HAP-1 (cell line): Measurements from ENCODE around the gene ZNF524.

Experiments
- DNase-seq, 2 experiments: peaks; one replicate each; pipeline ENCODE4 v3.0.0-alpha.2; 2016 to 2020; ENCODE audit warnings: low spot score in 2 of 2
- H3K27me3 ChIP-seq: fragments of 250-450 bp; sonication (Bioruptor Pico); 2 replicates; pipeline ENCODE4 v1.5.1; 2020; ENCODE audit warnings: low read depth, mild to moderate bottlenecking, moderate library complexity
- H3K36me3 ChIP-seq: fragments of 250-450 bp; sonication (Bioruptor Pico); replicated peaks from 2 replicates; pipeline ENCODE4 v1.5.1; 2020; ENCODE audit warnings: mild to moderate bottlenecking
- H3K4me1 ChIP-seq: fragments of 250-450 bp; sonication (Bioruptor Pico); 2 replicates; pipeline ENCODE4 v1.5.1; 2020; ENCODE audit warnings: mild to moderate bottlenecking
- H3K4me3 ChIP-seq: fragments of 250-450 bp; sonication (Bioruptor Pico); 2 replicates; pipeline ENCODE4 v1.5.1; 2020; ENCODE audit warnings: mild to moderate bottlenecking, moderate library complexity
- H3K9me3 ChIP-seq: fragments of 250-450 bp; sonication (Bioruptor Pico); 2 replicates; pipeline ENCODE4 v1.5.1; 2020; ENCODE audit warnings: mild to moderate bottlenecking, moderate library complexity
- in situ Hi-C: fragments of 300-500 bp; cut with MboI; formaldehyde crosslinking; loops from 3 replicates; pipeline ENCODE4 v1.14.3; 2020; ENCODE audit warnings: low sequenced_read_pairs, inconsistent platforms, mixed read lengths

The ZNF524 gene

DNA sequence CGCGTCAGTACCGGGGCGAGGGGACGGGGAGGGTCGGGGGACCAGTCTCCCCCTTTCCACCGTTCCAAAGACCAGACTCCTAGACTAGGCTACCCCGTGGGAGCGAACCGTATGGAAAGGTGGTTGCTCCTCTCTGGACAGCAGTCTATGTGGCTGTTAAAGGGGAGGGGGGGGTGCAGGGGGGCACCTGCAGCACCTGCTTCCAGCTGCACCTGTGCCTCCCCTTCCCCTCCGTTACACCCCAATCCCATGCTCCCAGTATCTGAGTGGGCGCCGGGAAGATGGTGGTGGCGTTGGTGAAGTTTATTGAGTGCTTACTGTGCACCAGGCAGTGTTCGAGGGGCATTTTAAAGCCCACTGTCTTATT lies 557 bp downstream of the ZNF524 start:
- Histone ChIP-seq H3K4me3 (peak overlapping the region; percentile 98), H3K36me3 (peaks cover 11% of the 10 kb centered on the region), H3K9me3 (no peaks in the 10 kb centered on the region), H3K27me3 (no peaks in the 10 kb centered on the region), H3K4me1 (peaks cover 17% of the 10 kb centered on the region)
- in situ Hi-C loops, result no loop called here
- DNase-seq, result no peak

DNA sequence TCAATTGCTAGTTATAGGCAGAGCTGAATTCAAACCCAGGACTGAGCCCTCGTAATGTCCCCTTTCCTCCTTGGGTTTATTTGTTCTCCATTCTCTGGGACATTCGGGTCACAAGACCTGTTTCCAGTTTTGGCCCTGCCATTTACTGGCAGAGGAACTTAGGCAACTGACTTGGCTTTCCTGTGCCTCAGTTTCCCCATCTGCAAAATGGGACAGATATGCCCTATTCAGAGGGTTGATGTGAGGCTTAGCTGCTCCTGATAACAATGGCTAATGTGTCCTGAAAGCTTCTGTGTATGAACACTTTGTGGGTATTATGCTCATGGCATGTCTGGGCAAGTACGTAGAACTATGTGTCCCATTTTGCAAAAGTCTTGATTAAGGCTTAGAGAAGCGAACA lies 996 bp downstream of the ZNF524 start:
- no peaks in the 10 kb centered on the region for H3K9me3 ChIP-seq
- in situ Hi-C loops, result no loop called here
- peaks cover 10% of the 10 kb centered on the region for H3K36me3 ChIP-seq
- DNase-seq, result peak in 1 of 2 experiments; percentile 28
- H3K27me3 ChIP-seq, result no peaks in the 10 kb centered on the region
- peak overlapping the region; percentile 98 for H3K4me3 ChIP-seq
- peaks cover 17% of the 10 kb centered on the region for H3K4me1 ChIP-seq

DNA sequence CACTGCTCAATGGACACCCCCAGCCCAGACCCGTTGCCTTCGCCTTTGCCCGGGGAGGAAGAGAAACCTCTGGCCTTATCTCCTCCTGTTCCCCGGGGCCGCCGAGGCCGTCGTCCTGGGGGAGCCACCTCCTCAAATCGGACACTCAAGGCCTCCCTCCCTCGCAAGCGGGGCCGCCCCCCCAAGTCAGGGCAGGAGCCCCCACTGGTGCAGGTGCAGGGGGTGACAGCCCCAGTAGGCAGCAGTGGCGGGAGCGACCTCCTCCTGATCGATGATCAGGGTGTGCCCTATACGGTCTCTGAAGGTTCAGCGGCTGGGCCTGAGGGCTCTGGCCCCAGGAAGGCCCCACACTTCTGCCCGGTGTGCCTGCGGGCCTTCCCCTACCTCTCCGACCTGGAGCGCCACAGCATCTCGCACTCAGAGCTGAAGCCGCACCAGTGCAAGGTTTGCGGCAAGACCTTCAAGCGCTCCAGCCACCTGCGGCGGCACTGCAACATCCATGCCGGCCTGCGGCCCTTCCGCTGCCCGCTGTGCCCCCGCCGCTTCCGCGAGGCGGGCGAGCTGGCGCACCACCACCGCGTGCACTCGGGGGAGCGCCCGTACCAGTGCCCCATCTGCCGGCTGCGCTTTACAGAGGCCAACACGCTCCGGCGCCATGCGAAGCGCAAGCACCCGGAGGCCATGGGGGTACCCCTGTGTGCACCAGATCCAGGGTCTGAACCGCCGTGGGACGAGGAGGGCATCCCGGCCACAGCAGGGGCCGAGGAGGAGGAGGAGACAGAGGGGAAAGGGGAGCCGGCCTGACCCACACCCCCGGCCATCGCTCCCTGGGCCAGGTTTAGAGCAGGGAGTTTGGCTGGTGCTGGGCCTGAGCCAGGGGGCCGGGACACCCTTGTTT lies 2.3 kb downstream of the ZNF524 start:
- in situ Hi-C loops, result no loop called here
- Histone ChIP-seq H3K36me3 (peaks cover 1% of the 10 kb centered on the region), H3K27me3 (no peaks in the 10 kb centered on the region), H3K9me3 (no peaks in the 10 kb centered on the region), H3K4me3 (no peak overlapping the region), H3K4me1 (peaks cover 17% of the 10 kb centered on the region)
- no peak for DNase-seq

DNA sequence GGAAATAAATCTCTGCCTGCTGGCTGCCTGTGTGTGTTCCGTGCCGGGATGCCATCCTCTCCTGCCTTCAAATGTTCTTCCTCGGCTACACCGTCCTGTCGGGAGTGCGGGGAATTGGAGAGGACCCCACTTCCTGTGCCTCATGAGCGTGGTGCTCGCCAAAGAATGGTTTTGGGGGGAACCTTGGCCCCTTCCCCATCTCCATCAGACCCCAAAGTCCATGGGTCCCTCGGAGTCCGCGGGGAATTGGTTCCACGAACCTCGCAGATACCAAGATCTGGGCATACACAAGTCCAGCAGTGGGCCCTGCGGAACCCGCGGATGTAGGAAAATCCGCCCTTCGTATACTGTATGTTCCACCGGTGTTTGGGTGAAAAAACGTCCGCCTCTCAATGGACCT lies 3.0 kb downstream of the ZNF524 start:
- Histone ChIP-seq H3K4me1 (peaks cover 17% of the 10 kb centered on the region), H3K4me3 (no peak overlapping the region), H3K27me3 (no peaks in the 10 kb centered on the region), H3K9me3 (no peaks in the 10 kb centered on the region), H3K36me3 (no peaks in the 10 kb centered on the region; the same call in none of the 2 replicates)
- DNase-seq, result no peak
- in situ Hi-C loops, result no loop called here

DNA sequence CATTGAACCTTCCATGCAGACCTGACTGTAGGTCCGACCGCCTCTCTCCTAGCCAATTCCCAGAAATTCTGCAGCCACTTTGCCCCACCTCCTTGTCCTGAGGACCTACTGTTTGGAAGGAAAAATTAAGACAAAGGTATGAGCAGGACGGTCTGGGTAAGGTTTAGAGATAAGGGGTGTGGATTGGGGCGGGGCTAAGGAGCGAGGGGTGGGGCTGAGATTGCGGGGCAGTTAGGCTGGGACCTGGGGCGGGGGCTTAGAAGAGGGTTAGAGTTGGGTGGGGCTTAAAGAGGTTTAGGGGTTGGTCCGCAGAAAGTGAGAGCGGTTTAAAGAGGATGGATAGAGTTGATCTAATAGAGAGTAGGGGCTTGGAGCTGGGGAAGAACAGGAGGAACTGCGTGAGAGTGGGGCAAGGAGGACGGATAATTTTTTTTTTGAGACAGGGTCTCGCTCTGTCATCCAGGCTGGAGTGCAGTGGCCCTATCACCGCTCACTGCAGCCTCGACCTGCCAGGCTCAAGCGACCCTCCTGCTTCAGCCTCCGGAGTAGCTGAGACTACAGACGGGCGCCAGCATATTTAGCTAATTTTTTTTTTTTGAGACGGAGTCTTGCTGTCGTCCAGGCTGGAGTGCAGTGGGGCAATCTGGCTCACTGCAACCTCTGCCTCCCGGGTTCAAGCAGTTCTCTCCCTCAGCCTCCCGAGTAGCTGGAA lies 3.6 kb downstream of the ZNF524 start:
- H3K9me3 ChIP-seq, result no peaks in the 10 kb centered on the region
- peaks cover 10% of the 10 kb centered on the region for H3K4me1 ChIP-seq
- in situ Hi-C loops, result no loop called here
- no peak for DNase-seq
- no peak overlapping the region for H3K4me3 ChIP-seq
- no peaks in the 10 kb centered on the region for H3K27me3 ChIP-seq
- no peaks in the 10 kb centered on the region; the same call in none of the 2 replicates for H3K36me3 ChIP-seq

DNA sequence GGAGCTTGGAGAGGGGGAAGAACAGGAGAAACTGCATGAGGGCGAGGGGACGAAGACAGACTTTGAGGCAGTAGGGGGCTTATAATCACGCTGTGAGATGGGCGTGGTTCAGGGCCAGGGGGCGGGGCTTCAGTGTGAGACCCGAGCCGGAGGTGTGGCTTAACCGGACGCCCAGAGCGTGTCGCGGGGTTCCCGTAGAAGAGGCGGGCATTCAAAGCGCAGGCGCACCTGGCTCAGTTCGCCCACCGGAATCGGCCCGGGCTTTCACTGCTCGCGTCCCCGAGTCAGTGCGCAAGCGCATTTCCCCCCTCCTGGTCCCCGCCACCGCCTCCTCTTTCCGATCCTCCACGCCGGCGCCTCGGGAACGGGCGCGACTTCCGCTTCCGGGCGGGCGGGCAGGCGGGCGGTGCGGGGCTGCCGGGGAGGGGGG lies 5.1 kb downstream of the ZNF524 start:
- peak overlapping the region; percentile 56 for H3K4me3 ChIP-seq
- in situ Hi-C loops, result no loop called here
- H3K36me3 ChIP-seq, result peaks cover 7% of the 10 kb centered on the region
- peaks cover 10% of the 10 kb centered on the region for H3K4me1 ChIP-seq
- H3K9me3 ChIP-seq, result no peaks in the 10 kb centered on the region
- DNase-seq, result peak; percentile 98 to 100
- no peaks in the 10 kb centered on the region for H3K27me3 ChIP-seq

DNA sequence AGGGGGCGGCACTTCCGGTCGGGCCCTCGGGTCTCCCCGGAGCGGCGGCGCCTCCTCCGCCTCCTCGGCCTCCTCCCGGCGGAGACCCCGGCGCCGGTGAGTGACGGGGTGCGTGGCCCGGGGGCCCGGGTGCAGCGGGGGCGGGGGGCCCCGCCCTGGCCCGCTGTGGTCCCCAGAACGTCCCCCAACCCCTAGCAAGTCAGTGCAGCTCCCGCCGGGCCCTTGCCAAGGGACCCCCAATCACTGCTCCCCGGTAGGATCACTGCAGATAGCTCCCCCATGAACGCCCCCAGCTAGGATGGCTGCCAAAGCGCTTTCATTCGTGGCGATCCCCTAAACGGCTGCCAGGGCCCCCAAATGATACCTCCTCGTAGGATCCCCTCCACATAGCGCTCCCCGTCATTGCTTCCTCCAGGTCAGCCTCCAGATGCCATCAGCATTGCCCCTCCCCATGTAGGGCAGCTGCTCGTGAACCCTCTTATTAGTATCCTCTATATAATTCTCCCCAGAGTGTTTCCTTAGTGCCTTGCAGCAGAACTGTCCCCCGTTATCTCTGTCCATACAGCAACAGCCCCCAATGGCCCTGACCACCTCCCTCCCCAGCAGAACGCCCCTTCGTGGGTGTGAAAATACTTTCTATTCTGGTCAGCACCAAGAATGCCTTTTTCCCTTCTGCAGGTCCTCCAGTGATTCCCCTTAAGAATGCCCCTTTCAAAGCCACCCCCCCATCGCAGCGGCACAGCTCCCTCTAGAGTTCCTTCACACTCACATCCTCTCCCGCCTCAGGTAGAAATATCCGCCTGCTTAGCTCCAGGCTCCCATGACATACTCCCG lies 5.8 kb downstream of the ZNF524 start, which contains the start of gene ZNF865:
TSS of gene ZNF865 (plus strand) at position 11 of the 834 bp plus-strand sequence. CDS start 7,972 bp downstream, outside the sequence.
- Histone ChIP-seq H3K4me3 (peak within 1 kb of the TSS; percentile 56), H3K36me3 (peaks cover 7% of the 10 kb centered on the region), H3K27me3 (no peaks in the 10 kb centered on the region), H3K9me3 (no peaks in the 10 kb centered on the region), H3K4me1 (peaks cover 8% of the 10 kb centered on the region)
- DNase-seq, result peak; percentile 90
- in situ Hi-C loops, result no loop called here

DNA sequence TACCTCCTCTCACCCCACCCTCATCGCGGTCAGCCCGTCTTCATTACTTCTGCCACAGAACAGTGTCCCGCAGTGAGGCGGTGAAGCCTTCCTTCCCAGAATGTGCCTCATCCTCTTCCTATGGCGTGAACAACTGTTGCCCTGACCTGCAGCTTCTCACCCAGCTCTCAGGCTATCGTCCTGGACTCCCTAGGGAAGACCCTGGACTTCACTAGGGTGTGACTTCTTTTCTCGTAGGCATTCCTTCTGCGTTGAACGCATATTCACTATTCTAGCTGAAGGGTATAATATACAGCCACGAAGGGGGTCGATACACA lies 6.3 kb downstream of the ZNF524 start:
- H3K4me3 ChIP-seq, result peak overlapping the region; percentile 56
- H3K4me1 ChIP-seq, result peaks cover 5% of the 10 kb centered on the region; the same call in 1 of the 2 replicates
- no peak for DNase-seq
- no peaks in the 10 kb centered on the region for H3K9me3 ChIP-seq
- H3K27me3 ChIP-seq, result no peaks in the 10 kb centered on the region
- in situ Hi-C loops, result no loop called here
- H3K36me3 ChIP-seq, result peaks cover 7% of the 10 kb centered on the region

DNA sequence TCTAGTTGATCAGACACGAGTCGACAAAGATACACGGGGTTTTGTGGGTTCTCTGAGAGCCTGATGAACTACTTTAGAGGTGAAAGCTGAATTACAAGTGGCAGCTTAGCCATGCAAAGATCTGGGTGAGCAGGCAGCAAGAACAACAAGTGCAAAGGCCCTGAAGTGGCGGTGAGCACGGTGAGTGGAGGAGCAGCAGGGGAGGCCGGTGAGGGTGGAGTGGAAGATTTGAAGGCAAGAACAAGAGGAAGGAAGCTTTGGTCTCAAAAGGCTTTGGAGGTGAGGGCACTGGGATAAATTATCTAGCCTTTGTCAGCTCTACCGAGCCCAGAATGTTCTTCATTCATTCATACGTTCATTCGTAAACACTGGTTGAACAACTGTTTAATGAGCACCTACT lies 6.7 kb downstream of the ZNF524 start:
- in situ Hi-C loops, result no loop called here
- peak overlapping the region; percentile 56; the same call in 1 of the 2 replicates for H3K4me3 ChIP-seq
- peaks cover 5% of the 10 kb centered on the region; the same call in 1 of the 2 replicates for H3K4me1 ChIP-seq
- H3K27me3 ChIP-seq, result no peaks in the 10 kb centered on the region
- peaks cover 7% of the 10 kb centered on the region for H3K36me3 ChIP-seq
- no peak for DNase-seq
- no peaks in the 10 kb centered on the region for H3K9me3 ChIP-seq

DNA sequence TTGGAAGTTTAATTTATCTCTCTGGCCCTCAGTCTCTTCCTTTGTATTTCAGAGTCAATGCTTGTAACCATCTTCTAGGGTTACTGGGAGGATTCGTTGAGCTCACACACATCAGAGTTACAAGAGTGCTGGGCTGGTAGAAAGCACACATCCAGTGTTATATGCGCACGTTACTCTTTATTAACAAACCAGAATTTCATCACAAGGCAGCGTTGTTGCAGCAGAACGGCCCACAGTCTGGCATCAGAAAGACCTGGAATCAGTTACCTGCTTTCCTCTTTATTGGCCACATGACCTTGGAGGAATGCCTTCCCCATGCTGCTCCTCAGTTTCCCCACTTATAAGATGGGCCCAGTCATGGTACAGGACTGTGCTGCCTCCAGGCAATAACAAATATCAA lies 9.2 kb downstream of the ZNF524 start:
- Histone ChIP-seq H3K9me3 (no peaks in the 10 kb centered on the region), H3K4me1 (peaks cover 5% of the 10 kb centered on the region; the same call in 1 of the 2 replicates), H3K27me3 (no peaks in the 10 kb centered on the region), H3K36me3 (peaks cover 7% of the 10 kb centered on the region), H3K4me3 (no peak overlapping the region)
- in situ Hi-C loops, result no loop called here
- DNase-seq, result no peak

DNA sequence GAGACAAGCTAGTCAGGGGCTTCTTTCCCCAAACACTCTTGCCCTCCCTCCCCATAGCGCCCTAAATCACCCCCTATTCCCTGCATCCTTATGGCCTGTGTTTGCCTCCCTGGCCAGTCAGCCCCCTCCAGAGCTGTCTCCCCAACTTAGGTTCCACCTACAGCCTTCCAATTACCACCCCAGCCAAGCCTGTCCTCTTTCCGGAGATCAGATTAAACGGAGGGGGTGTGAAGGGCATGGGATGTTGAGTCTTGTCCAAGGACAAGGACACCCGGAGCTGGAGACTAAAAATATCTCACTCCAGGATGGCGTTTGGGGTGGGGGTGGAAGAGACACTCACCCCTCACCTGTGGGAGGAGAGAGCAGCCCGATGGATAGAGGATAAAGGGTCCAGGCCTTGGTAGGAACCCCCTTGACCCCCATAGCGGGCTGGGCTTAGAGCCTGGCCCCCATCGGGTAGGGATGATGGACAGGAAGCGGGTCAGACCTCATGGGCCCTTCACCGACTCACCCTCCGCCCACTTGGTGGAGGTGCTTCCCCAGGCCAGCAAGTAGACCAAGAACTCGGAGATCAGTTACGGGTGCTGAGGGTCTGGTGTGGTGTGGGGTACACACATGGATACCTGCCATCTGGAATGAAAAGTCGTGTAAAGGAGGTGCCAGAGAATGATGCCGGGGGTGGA lies 11.4 kb downstream of the ZNF524 start:
- H3K36me3 ChIP-seq, result peaks cover 16% of the 10 kb centered on the region
- H3K9me3 ChIP-seq, result no peaks in the 10 kb centered on the region
- in situ Hi-C loops, result no loop called here
- H3K4me3 ChIP-seq, result no peak overlapping the region
- H3K27me3 ChIP-seq, result no peaks in the 10 kb centered on the region
- no peak for DNase-seq
- H3K4me1 ChIP-seq, result no peaks in the 10 kb centered on the region

DNA sequence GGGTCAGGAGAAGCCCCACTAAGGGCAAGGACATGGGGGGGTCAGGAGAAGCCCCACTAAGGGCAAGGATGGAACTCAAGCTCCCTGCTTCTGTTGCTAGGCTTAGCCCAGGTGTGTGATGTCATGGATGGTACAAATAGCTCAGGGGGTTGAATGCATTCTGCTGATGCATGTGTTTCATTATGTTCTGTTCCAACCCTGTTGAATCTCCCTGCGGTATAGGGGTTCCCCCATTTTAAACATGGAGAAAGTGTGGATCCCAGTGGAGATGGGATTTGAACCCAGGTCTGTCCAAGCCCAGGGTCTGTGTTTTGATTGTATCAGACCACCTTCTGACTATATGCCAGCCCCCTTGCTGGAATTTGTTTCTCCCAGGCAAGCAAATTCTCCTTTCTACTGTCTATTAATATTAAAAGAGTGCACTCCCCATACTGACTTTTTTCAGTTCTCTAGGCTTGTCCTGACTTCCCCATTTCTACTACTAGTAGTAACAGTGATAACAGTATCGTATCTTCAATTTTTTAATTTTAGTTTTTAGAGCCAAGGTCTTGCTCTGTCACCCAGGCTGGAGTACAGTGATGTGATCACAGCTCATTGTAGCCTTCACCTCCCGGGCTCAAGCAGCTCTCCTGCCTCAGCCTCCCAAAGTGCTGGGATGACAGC lies 12.0 kb downstream of the ZNF524 start:
- DNase-seq, result no peak
- no peaks in the 10 kb centered on the region for H3K9me3 ChIP-seq
- H3K36me3 ChIP-seq, result peaks cover 20% of the 10 kb centered on the region
- H3K27me3 ChIP-seq, result no peaks in the 10 kb centered on the region
- H3K4me1 ChIP-seq, result no peaks in the 10 kb centered on the region
- in situ Hi-C loops, result no loop called here
- H3K4me3 ChIP-seq, result no peak overlapping the region

DNA sequence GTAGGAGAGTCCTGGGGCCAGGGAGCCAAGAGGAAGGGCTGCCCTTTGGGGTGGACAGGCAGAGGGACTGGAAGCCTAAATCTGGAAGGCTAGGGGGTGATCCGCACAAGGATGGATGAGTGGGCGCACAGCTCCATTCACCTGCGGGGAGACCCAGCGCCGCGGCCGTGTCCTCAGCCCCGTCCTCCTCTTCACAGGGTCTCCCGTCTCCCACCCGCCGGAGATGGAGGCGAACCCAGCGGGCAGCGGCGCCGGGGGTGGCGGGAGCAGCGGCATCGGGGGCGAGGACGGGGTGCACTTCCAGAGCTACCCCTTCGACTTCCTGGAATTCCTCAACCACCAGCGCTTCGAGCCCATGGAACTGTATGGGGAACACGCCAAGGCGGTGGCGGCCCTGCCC lies 13.3 kb downstream of the ZNF524 start:
- Histone ChIP-seq H3K4me3 (no peak overlapping the region), H3K36me3 (peaks cover 24% of the 10 kb centered on the region), H3K9me3 (no peaks in the 10 kb centered on the region), H3K27me3 (no peaks in the 10 kb centered on the region), H3K4me1 (no peaks in the 10 kb centered on the region)
- no peak for DNase-seq
- in situ Hi-C loops, result no loop called here
